NCI-H526 (cell line): ENCODE measurements around the gene STH.

Experiments used
- DNase-seq, 2 experiments: peaks; one replicate each; lab custom pipeline; 2025; lab: John Stamatoyannopoulos, UW

Gene STH

GRCh38 chr17:45967378-45967777, 31.7 kb upstream of the STH start:
- no peak for DNase-seq

DNA sequence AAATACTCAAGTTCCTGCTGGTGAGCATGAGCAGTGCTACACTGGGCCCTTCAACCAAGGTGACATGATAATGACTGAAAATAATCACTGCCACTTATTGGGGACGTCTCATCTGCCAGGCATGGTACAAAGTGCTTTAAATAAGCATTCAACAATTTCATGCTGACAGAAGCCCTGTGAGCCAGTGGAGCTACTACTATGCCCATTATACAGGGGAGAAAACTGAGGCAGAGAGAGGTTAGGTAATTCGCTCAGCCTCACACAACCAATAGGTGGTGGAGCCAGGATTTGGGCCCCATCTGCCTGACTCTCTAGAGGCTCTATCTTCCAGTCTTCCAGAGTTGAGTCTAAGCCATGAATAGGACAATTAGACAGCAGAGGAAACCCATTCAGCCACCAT, 30.3 kb upstream of the STH start:
- no peak for DNase-seq

DNA sequence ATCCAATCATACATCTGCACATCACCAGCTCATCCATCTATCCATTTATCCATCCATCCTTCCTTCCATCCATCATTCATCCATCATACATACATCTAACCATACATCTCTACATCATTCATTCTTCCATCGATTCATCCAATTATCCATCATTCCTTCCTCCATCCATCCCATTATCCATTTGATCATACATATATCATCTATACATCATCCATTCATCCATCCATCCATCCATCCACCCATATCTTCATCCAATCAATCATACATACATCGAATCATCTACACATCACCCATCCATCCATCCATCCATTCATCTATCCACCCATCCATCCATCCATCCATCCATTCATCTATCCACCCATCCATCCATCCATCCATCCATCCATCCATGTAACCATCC, 29.3 kb upstream of the STH start:
- no peak for DNase-seq

- DNase-seq, result no peak
These were observed 28.4 kb upstream of the STH start for GRCh38 chr17:45970659-45971058.

GRCh38 chr17:45971698-45972141, 27.3 kb upstream of the STH start:
- DNase-seq, result no peak

DNA sequence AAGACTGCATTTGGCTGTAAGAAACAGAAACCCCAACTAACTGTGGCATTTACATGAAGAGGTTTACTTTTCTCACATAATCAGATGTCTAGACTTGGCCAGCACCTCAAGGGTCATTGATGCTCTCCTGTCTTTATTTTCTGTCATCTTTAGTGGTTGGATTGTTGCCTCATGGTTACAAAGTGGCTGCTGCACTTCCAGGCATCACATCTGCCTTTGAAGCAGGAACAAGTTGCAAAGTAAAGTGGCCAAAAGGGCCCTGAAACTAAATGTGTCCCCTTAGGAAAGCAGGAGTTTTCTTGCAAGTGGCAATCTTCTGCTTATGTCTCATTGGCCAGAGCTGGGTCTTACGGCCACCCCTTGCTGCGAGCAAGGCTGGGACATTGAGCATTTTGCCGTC, 26.5 kb upstream of the STH start:
- no peak for DNase-seq

- no peak for DNase-seq
These were observed 25.8 kb upstream of the STH start for GRCh38 chr17:45973099-45973780.

GRCh38 chr17:45973946-45974859, 24.8 kb upstream of the STH start:
- no peak for DNase-seq

- no peak for DNase-seq
These were observed 24.0 kb upstream of the STH start for GRCh38 chr17:45974916-45975630.

DNA sequence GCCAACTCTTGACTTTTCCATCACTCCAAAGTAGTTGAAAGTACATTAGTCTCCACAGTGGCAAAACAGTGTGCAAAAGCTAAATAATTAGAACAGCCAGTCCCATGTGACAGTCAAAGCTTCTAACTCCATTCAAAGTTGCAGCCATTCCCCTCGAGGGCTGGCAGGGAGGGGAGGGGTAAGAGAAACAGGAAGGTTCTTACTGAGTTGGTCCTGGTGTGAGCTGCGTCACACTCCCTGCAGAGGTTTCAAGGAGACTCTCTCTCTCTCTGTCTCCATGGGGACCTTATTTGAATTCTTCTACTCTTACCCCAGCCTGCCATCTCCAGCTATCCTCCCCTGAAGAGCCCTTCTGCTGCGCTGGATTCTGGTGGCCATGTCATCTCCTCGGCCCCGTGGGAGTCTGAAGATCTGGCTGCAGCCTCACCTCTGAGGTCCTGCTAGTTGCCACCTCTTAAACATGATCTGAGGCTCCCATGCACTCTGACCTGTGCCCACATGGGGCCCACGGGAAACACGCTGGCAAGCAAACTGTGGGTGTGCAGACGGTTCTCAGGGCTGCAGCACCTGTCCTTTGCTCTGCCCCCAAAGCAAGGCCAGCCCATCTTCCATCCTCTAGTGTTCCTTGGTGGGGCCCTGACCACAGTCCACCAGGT, 23.3 kb upstream of the STH start:
- DNase-seq, result no peak

DNA sequence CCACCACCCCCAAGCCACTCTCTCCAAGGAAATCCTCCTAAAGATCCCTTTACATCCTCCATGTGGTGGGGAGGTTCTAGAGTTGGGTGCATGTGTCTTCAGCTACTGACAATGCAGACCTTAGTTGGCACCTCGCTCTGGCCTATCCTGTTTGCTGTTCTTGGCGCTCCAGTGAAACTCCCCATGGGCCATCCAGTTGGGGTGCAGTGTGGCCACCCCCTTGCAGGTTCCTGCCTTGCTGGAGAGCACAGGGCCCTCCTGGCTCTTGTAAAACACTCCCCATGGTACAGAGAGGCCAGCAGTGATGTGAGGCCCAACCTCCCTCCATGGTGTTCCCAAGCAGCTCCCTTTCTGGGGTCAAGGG, 22.7 kb upstream of the STH start:
- no peak for DNase-seq

DNA sequence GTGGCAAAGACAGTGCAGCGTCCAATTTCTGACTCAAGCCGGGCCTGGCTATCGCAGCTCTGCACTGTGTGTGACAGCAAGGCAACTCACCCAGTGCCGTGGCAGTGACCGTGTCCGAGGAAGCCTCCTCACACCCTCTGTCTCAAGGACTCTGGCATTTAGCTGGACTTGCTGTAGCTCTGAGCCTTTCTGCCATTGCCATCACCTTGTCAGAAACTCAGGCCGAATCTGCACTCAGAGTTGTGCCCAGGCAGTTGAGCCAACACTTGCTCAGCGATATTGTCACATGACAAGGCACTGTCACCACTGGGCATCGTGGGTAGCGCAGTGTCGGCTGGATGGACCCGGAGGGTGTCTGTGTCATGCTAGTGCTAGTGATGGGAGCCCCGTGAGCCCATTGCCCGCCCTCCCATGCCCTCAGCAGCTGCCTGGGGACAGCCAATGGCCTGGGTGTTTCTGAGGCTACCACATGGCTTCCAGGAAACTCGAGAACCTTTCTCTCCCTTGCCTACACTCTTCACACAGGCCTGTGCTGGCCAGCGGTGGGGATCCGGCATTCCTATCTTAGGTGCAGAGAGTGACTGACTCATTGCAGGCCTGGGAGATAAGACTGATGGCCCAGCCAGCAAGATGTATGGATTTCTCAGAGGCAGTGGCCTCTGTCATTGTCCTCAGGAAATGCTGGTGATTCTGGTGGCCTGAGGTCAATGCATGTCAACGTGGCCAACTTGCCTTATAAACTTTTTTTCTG, 22.1 kb upstream of the STH start:
- no peak for DNase-seq

DNA sequence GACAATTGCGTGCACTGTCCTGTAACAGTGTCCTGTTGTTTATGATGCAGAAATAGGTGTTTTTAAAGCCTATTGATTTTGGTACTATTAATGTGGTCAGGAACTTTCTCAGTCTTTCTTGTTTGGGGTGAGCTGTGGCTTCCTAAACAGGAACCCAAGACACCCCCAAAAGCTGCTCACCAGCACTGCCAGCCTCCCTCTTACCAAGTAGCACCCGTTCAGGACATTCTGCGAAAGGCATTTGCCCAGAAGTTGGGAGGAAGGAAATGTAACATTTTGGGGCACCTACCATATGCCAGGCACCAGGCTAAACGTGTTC, 21.6 kb upstream of the STH start:
- DNase-seq, result no peak

GRCh38 chr17:45977976-45978626, 20.9 kb upstream of the STH start:
- DNase-seq, result no peak

- DNase-seq, result no peak
These were observed 19.9 kb upstream of the STH start for GRCh38 chr17:45979137-45979536.

DNA sequence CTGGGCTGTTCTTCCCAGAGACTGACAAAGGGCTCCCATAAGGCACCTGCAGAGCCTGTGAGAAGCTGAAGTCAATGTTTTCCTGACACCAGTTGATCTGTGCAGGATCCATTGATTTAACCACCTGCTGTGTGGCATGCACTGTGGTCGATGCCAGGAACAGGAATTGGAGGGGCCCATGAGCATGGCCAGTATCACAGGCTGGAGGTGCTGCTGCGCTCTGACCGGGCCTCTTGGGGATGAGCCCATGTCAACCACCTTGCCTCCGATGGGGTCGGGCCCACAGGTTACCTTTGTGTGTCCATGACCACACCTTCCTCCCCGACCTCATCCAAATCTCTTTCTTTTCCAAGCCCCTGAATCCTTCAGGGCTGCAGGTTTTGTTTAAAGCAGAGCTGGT, 18.2 kb upstream of the STH start:
- DNase-seq, result no peak

- DNase-seq, result no peak
These were observed 17.7 kb upstream of the STH start for GRCh38 chr17:45981306-45981705.

DNA sequence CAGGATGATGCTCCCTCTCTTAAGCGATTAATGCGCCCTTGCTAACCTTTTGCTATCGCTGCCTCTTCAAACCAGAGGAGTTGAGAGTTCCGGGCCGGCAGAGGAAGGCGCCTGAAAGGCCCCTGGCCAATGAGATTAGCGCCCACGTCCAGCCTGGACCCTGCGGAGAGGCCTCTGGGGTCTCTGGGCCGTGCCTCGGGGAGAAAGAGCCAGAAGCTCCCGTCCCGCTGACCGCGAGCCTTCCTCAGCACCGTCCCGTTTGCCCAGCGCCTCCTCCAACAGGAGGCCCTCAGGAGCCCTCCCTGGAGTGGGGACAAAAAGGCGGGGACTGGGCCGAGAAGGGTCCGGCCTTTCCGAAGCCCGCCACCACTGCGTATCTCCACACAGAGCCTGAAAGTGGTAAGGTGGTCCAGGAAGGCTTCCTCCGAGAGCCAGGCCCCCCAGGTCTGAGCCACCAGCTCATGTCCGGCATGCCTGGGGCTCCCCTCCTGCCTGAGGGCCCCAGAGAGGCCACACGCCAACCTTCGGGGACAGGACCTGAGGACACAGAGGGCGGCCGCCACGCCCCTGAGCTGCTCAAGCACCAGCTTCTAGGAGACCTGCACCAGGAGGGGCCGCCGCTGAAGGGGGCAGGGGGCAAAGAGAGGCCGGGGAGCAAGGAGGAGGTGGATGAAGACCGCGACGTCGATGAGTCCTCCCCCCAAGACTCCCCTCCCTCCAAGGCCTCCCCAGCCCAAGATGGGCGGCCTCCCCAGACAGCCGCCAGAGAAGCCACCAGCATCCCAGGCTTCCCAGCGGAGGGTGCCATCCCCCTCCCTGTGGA, 16.0 kb upstream of the STH start:
- DNase-seq, result no peak

GRCh38 chr17:45983614-45984310, 15.3 kb upstream of the STH start:
- DNase-seq, result no peak

DNA sequence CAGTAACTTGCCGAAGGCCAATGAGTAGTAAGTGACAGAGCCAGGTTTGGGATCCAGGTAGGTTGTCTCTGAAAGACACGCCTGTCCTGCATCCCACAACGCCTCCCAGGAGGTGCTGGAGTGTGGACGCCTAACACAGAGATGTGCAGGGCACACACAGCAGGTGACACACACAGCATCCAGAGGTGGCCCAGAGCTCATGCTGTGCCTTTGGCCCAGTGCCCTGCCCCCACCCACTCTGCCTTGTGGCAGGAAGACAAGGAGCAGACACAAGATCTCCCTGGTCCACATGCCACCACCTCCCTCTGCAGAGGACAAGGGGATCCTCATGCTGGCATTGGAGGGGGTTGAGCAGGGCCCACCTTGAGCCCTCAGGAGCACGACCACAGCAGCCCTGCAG, 14.7 kb upstream of the STH start:
- DNase-seq, result no peak
